BJ (cell line): ENCODE results near the gene IDH1. TPM values are rescaled to one million over a fixed set of nuclear protein-coding genes. Genes with fewer than 3 reads are reported as not detected.

Experiments
- CTCF ChIA-PET: fragments of 350-600 bp; formaldehyde crosslinking; extraction: SDS; loops from one replicate; lab custom pipeline; 2021; ENCODE audit warnings: antibody characterized with exemption, inconsistent platforms; lab: Yijun Ruan, JAX
- POLR2A ChIA-PET: fragments of 300-600 bp; sonication (Branson Sonifier 250); formaldehyde crosslinking; extraction: SDS; loops from one replicate; lab custom pipeline; 2021; ENCODE audit warnings: antibody characterized with exemption; lab: Charles Lee
- DNase-seq: peaks from one replicate; pipeline ENCODE4 v3.0.0-alpha.2; 2011; ENCODE audit warnings: low read depth
- H3K27me3 ChIP-seq: 2 replicates; pipeline ENCODE4 v1.6.0; 2011; ENCODE audit warnings: low read length; ENCODE audit not compliant: control insufficient read depth, insufficient read depth
- H3K36me3 ChIP-seq: 2 replicates; pipeline ENCODE4 v1.5.1; 2011; ENCODE audit warnings: low read length; ENCODE audit not compliant: control insufficient read depth, insufficient read depth
- H3K4me3 ChIP-seq: 2 replicates; pipeline ENCODE4 v1.5.1; 2011; ENCODE audit warnings: low read depth, mild to moderate bottlenecking, control low read depth, low read length
- CTCF ChIP-seq: IDR thresholded peaks from 2 replicates; pipeline ENCODE4 v1.5.1; 2011; ENCODE audit warnings: low read depth, mild to moderate bottlenecking, control low read depth, inconsistent platforms, low read length, moderate library complexity; ENCODE audit not compliant: insufficient read depth
- polyA plus RNA-seq: library from polyadenylated mRNA; depleted of rRNA; stranded (reverse); fragments of >200 nt; gene quantifications from 2 replicates; pipeline ENCODE4 v1.2.3, GENCODE V29; 2011; rRNA removed

The IDH1 gene
- polyA plus RNA-seq, 1 experiment: 41.9 TPM

- no peak for DNase-seq
- POLR2A ChIA-PET: no interaction called here
- Histone ChIP-seq H3K27me3 (peaks cover 6% of the 10 kb centered on the region; the same call in 1 of the 2 replicates), H3K4me3 (no peak overlapping the region), H3K36me3 (no peaks in the 10 kb centered on the region)
- CTCF ChIA-PET: no interaction called here
- no peak for TF ChIP-seq CTCF
Measured at GRCh38 chr2:208186465-208186864, 68.4 kb downstream of the IDH1 start.

Other genes starting within 250 kb of the IDH1 start
- gene PLEKHM3, start 229.5 kb downstream of the IDH1 start, polyA plus RNA-seq: 5.0 and 5.8 TPM in 2 replicates
- gene CRYGD, start 130.5 kb downstream of the IDH1 start, polyA plus RNA-seq: not detected in 2 replicates
- not detected in 2 replicates for gene CRYGC, start 125.2 kb downstream of the IDH1 start, polyA plus RNA-seq
- gene CRYGB, start 108.9 kb downstream of the IDH1 start, polyA plus RNA-seq: not detected in 2 replicates
- not detected in 2 replicates for gene CRYGA, start 91.5 kb downstream of the IDH1 start, polyA plus RNA-seq
- not detected in 2 replicates for gene C2orf80, start 65.0 kb downstream of the IDH1 start, polyA plus RNA-seq
- gene PIKFYVE, start 11.2 kb upstream of the IDH1 start, polyA plus RNA-seq: 11.5 and 17.6 TPM in 2 replicates
- not detected in 2 replicates for gene PTH2R, start 151.7 kb upstream of the IDH1 start, polyA plus RNA-seq